Urothelium cell line (cell line): ENCODE data around the gene SPRR1A.
A peak's percentile ranks its signal among the peaks of the same experiment; 100 is the strongest.

Source experiments
- DNase-seq: peaks from one replicate; pipeline ENCODE4 v3.0.0; 2011; ENCODE audit warnings: low spot score, mixed read lengths
- FAIRE-seq: peaks from 2 replicates; lab custom pipeline; 2011; peaks lifted over from hg19 to GRCh38; lab: Jason Lieb, UNC

SPRR1A gene

GRCh38 chr1:153025797-153026196, 41.9 kb downstream of the SPRR1A start:
- no peak for DNase-seq
- no peak for FAIRE-seq

- no peak for FAIRE-seq
Observed at GRCh38 chr1:153028766-153029165, 44.9 kb downstream of the SPRR1A start.

GRCh38 chr1:153030895-153031294, 47.0 kb downstream of the SPRR1A start, which contains the start of gene SPRR1B:
SPRR1B (plus strand) TSS chr1:153031203; CDS start chr1:153032346, 1,143 bp downstream.
- FAIRE-seq (no peak), DNase-seq (no peak)

More at GRCh38 chr1:153028766-153029165, 44.9 kb downstream of the SPRR1A start:
- no peak for DNase-seq

- no peak for DNase-seq
- FAIRE-seq = no peak
Observed at GRCh38 chr1:153032073-153032472, 48.2 kb downstream of the SPRR1A start.

- DNase-seq = peak; percentile 80
- FAIRE-seq = no peak
Observed at GRCh38 chr1:153032677-153033308, 48.9 kb downstream of the SPRR1A start.

- FAIRE-seq (no peak), DNase-seq (no peak)
Observed at GRCh38 chr1:153035211-153035610, 51.3 kb downstream of the SPRR1A start.
